Adrenal gland (tissue), 12 donors: ENCODE measurements around the gene NEU4. TPM values are rescaled to one million over a fixed set of nuclear protein-coding genes. Genes with fewer than 3 reads are reported as not detected.
A peak's percentile ranks its signal among the peaks of the same experiment; 100 is the strongest.
"Not testable (repeated sequence)": the region's sequence is repeated elsewhere in the genome, so short reads cannot be mapped to it uniquely, and the experiment has no call there.

Source experiments
- DNase-seq, 7 donors: peaks; one replicate each; pipeline ENCODE4 v3.0.0-alpha.2; 2019 to 2020
- H3K27ac ChIP-seq, 5 donors: fragments of 200-600 bp; sonication (generic) in 4 of 5; 1 replicate in 3 of 5; 2 replicates in 2 of 5; pipeline versions ENCODE4 v1.5.1 to v1.8.0; 2016 to 2020; ENCODE audit warnings: mild to moderate bottlenecking in 1 of 5
- H3K27me3 ChIP-seq: fragments of 200-600 bp; 2 replicates; pipeline ENCODE4 v1.8.0; 2021
- H3K36me3 ChIP-seq, 2 donors: fragments of 200-600 bp; replicated peaks in 1 of 2; 1 replicate in 1 of 2; 2 replicates in 1 of 2; pipeline versions ENCODE4 v1.5.1 to v1.8.0; 2018 to 2022
- H3K4me1 ChIP-seq, 2 donors: fragments of 200-600 bp; replicated peaks in 1 of 2; 1 replicate in 1 of 2; 2 replicates in 1 of 2; pipeline versions ENCODE4 v1.5.1 to v1.8.0; 2018 to 2021
- H3K4me3 ChIP-seq, 4 donors: fragments of 200-600 bp; sonication (generic) in 3 of 4; one replicate each; pipeline ENCODE4 v1.5.1; 2016 to 2018
- H3K9me3 ChIP-seq, 3 donors: fragments of 200-600 bp; sonication (generic) in 1 of 3; replicated peaks in 1 of 3; 1 replicate in 2 of 3; 2 replicates in 1 of 3; pipeline versions ENCODE4 v1.5.1 to v1.8.0; 2016 to 2021
- CTCF ChIP-seq, 6 experiments: fragments of 450-650 bp in 4 of 6; fragments of 200-600 bp in 2 of 6; sonication (generic) in 1 of 6; IDR thresholded peaks; 1 replicate in 5 of 6; 2 replicates in 1 of 6; pipeline versions ENCODE4 v1.5.1 to v1.8.0; 2016 to 2021; ENCODE audit warnings: antibody characterized with exemption in 6 of 6, mild to moderate bottlenecking in 2 of 6, moderate library complexity in 1 of 6
- POLR2A ChIP-seq, 2 donors: fragments of 450-650 bp; IDR thresholded peaks; one replicate each; pipeline ENCODE4 v1.6.1; 2017; ENCODE audit warnings: antibody characterized with exemption in 2 of 2, mild to moderate bottlenecking in 2 of 2, moderate library complexity in 1 of 2
- WGBS, 4 donors: extraction: QIAGEN DNeasy Blood & Tissue Kit in 2 of 4; methylation state at CpG; one replicate each; pipeline versions ENCODE4 v1.1.5 to v1.1.7; 2013 to 2017; 5-methylcytosine and 5-hydroxymethylcytosine counted together
- intact Hi-C, 2 donors: fragments of 100-400 bp; cut with DNase I; formaldehyde crosslinking; loops; one replicate each; pipeline versions ENCODE4 v1.14.1 to v1.15.0; 2022 to 2023
- polyA plus RNA-seq, 3 donors: library from polyadenylated mRNA; stranded (reverse); fragments of 200-250 nt in 2 of 3; fragments of 350-450 nt in 1 of 3; fragmentation: Illumina TruSeq in 1 of 3; extraction: RNeasy Lipid Tissue Mini Kit (QIAGEN cat#74804) in 1 of 3; gene quantifications; one replicate each; pipeline ENCODE4 v1.2.3, GENCODE V29; 2013 to 2014
- total RNA-seq, 9 donors: library from RNA; depleted of rRNA in 4 of 9; stranded (reverse); fragments of >200 nt in 4 of 9; fragments of 120-200 nt in 1 of 9; fragmentation: NEBNext Ultra II Directional in 1 of 9; extraction: Animal tissue kit (Norgen Biotek cat#: 25700) in 1 of 9; gene quantifications; one replicate each; pipeline versions ENCODE4 v1.1.0 to v1.2.4, GENCODE V29; 2013 to 2023
- donor health status: healthy with polysubstance abuse.
- donor health status: Bipolar disorder and iron deficiency.
- donor health status: DM: yes; HTN: yes; CAD: no.
- donor health status: DM: no; HTN: no; CAD: no.
- donor health status: DM: no; HTN: no; CAD: no.
- donor health status: DM: yes; HTN: yes; CAD: no.

NEU4 gene
- total and polyA plus RNA-seq, 12 donors, result 0.17 to 2.3 (median 0.37) TPM; not detected in 3

DNA sequence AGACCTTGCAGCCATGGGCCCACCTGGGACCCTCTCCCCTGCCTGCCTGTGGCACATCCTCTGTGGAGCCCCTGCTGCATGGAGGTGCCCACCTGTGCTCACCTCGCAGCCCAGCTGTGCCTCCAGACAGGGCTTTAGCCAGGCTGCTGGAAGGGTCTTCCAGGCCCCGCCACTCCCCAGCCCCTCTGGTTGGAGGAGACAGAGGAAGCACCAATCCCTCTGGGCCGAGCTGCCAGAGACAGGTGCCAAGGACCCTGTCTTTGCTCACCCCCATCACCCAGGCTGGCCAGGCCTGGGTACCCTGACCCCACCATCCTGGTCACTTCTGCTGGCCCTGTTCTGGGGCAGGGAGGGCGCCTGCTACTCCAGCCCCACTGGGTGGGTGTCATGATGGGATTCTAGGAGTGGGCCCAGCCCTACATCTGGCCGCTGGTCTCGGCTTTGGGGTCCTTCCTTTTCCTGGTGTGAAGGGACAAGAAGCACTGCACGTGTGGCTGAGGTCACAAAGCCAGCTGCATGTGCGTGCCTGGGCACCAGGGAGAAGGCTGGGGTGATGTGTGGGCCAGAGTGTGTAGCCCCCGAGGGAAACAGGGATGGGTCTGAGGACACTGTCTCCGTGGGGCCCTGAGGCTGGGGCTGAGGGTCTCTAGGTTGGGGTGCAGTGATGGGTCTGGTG, 9.3 kb upstream of the NEU4 start:
- no peaks in the 10 kb centered on the region for H3K36me3 ChIP-seq
- intact Hi-C loops, result no loop called here
- TF ChIP-seq CTCF (IDR thresholded peaks at IDR 0.05) (no peak), POLR2A (IDR thresholded peaks at IDR 0.05) (no peak)
- H3K27me3 ChIP-seq, result peaks cover 18% of the 10 kb centered on the region
- peak in 1 of 7 donors; percentile 11 for DNase-seq
- no peaks in the 10 kb centered on the region for H3K9me3 ChIP-seq
- no peak overlapping the region for H3K4me3 ChIP-seq
- no peak overlapping the region for H3K27ac ChIP-seq
- H3K4me1 ChIP-seq, result peaks cover 18% of the 10 kb centered on the region in 2 donors
- 88 to 94% (median 91%) methylated on average over 5 to 10 of the region's 10 CpGs for WGBS, 4 donors

GRCh38 chr2:241800198-241800903, 8.6 kb upstream of the NEU4 start:
- H3K27ac ChIP-seq, H3K9me3 ChIP-seq, H3K36me3 ChIP-seq, H3K4me3 ChIP-seq, intact Hi-C loops: not testable (repeated sequence)
- Histone ChIP-seq H3K27me3 (peaks cover 19% of the 10 kb centered on the region), H3K4me1 (peaks cover 19 to 21% of the 10 kb centered on the region in 2 donors)
- WGBS, 4 donors, result 79 to 87% (median 86%) methylated on average over 22 to 35 of the region's 35 CpGs
- peak in 1 of 7 donors; percentile 10 for DNase-seq

DNA sequence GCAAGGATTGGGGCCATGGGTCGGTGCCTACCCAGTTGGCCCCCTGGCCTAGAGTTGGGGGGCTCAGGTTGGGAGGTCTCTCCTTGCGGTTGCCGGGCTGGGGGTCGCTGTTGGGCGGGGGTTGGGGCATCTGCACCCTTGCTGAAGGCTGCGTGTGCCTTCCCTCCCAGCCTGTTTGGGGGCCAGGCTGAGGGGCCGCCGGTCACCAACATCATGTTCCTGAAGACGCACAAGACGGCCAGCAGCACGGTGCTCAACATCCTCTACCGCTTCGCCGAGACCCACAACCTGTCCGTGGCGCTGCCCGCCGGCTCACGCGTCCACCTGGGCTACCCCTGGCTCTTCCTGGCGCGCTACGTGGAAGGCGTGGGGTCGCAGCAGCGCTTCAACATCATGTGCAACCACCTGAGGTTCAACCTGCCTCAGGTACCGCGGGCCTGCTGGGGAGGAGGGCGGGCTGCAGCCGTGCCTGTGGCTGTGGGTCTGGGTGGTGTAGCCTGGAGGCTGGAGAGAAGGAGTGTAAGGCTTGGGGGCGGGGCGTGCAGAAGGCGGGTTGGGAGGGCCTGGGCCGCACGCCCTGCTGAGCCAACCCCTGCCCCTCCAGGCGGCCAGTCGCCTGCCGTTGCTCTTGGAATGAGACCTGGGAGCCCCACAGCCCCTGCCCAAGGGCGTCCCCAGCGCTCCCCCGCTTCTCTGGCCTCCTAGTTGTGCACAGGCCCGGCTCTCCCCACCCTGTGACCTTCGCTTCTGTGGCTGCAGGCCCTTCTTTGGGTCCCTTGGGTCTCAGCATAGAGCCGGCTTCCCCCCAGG, 7.2 kb upstream of the NEU4 start:
- WGBS, 4 donors, result 73 to 98% (median 86%) methylated on average over 23 to 44 of the region's 44 CpGs
- Histone ChIP-seq H3K4me1 (peaks cover 19 to 21% of the 10 kb centered on the region in 2 donors), H3K4me3 (no peak overlapping the region), H3K9me3 (no peaks in the 10 kb centered on the region), H3K27me3 (peaks cover 19% of the 10 kb centered on the region), H3K36me3 (no peaks in the 10 kb centered on the region), H3K27ac (no peak overlapping the region)
- intact Hi-C loops, result no loop called here
- no peak for TF ChIP-seq POLR2A (IDR thresholded peaks at IDR 0.05)
- no peak for TF ChIP-seq CTCF (IDR thresholded peaks at IDR 0.05)
- peak in 1 of 7 donors; percentile 10 for DNase-seq

- intact Hi-C loops, result no loop called here
- DNase-seq, result peak in 5 of 7 donors; percentile 39 to 54 (median 40)
- peak overlapping the region in 1 of 4 donors; percentile 51 for H3K4me3 ChIP-seq
- H3K9me3 ChIP-seq, result no peaks in the 10 kb centered on the region
- peak overlapping the region in 1 of 5 donors; percentile 45 for H3K27ac ChIP-seq
- no peak for TF ChIP-seq CTCF (IDR thresholded peaks at IDR 0.05)
- TF ChIP-seq POLR2A (IDR thresholded peaks at IDR 0.05), result no peak
- peaks cover 19 to 21% of the 10 kb centered on the region in 2 donors for H3K4me1 ChIP-seq
- H3K27me3 ChIP-seq, result peaks cover 19% of the 10 kb centered on the region
- no peaks in the 10 kb centered on the region for H3K36me3 ChIP-seq
- WGBS, 4 donors, result 49 to 85% (median 58%) methylated on average over 8 to 32 of the region's 32 CpGs
These were observed 6.3 kb upstream of the NEU4 start for GRCh38 chr2:241802421-241803318.
